ENCODE measurements around the gene GRM3. TPM values are rescaled to one million over a fixed set of nuclear protein-coding genes. Genes with fewer than 3 reads are reported as not detected.

Gene GRM3
- total and polyA plus RNA-seq, 4 donors, result 14.3 to 28.4 (median 24.7) TPM

DNA sequence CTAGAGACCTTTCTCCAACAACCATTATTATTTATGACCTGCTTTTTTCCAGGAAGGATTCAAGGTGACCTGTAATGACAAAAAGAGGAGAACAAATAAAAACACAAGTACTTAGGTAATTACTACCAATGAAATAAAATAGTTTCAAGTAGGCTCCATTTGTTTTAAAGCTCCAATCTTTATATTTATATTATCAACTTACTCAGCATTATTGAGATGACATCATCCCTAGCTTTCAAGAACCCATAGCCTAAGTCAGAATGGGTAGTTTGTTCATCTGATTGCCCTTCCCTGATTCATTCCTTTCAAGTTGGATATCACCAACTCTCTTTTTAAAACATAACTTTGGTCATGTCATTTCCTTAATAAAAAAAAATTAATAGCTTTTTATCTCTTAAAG is 131.5 kb downstream of the GRM3 start:
- no peak for DNase-seq (ENCODE audit: low read depth in 4 of 6, low spot score in 6 of 6)
- Histone ChIP-seq H3K27ac (ENCODE audit: low read depth, low read length) (no peak overlapping the region), H3K4me3 (ENCODE audit: low read depth, low read length) (no peak overlapping the region), H3K9me3 (ENCODE audit: control insufficient read depth, insufficient read depth, low read length) (no peaks in the 10 kb centered on the region), H3K27me3 (ENCODE audit: control insufficient read depth, insufficient read depth, low read length) (no peaks in the 10 kb centered on the region), H3K36me3 (ENCODE audit: control insufficient read depth, insufficient read depth, low read length) (no peaks in the 10 kb centered on the region), H3K4me1 (ENCODE audit: control insufficient read depth, insufficient read depth, low read length) (no peaks in the 10 kb centered on the region)

- Histone ChIP-seq H3K4me3 (ENCODE audit: low read depth, low read length) (no peak overlapping the region), H3K4me1 (ENCODE audit: control insufficient read depth, insufficient read depth, low read length) (no peaks in the 10 kb centered on the region), H3K36me3 (ENCODE audit: control insufficient read depth, insufficient read depth, low read length) (no peaks in the 10 kb centered on the region), H3K9me3 (ENCODE audit: control insufficient read depth, insufficient read depth, low read length) (no peaks in the 10 kb centered on the region), H3K27ac (ENCODE audit: low read depth, low read length) (no peak overlapping the region), H3K27me3 (ENCODE audit: control insufficient read depth, insufficient read depth, low read length) (no peaks in the 10 kb centered on the region)
- DNase-seq (ENCODE audit: low read depth in 4 of 6, low spot score in 6 of 6), result peak in 2 of 6 donors; percentile 33 to 43
- 40% methylated on average over 1 of the region's 1 CpG for WGBS (ENCODE audit: insufficient coverage)
Observed at GRCh38 chr7:86776136-86776535, 132.4 kb downstream of the GRM3 start.

- no peak overlapping the region for H3K4me3 ChIP-seq (ENCODE audit: low read depth, low read length)
- no peaks in the 10 kb centered on the region for H3K27me3 ChIP-seq (ENCODE audit: control insufficient read depth, insufficient read depth, low read length)
- no peaks in the 10 kb centered on the region for H3K4me1 ChIP-seq (ENCODE audit: control insufficient read depth, insufficient read depth, low read length)
- no peaks in the 10 kb centered on the region for H3K36me3 ChIP-seq (ENCODE audit: control insufficient read depth, insufficient read depth, low read length)
- H3K9me3 ChIP-seq (ENCODE audit: control insufficient read depth, insufficient read depth, low read length), result no peaks in the 10 kb centered on the region
- H3K27ac ChIP-seq (ENCODE audit: low read depth, low read length), result no peak overlapping the region
- DNase-seq (ENCODE audit: low read depth in 4 of 6, low spot score in 6 of 6), result no peak
Observed at GRCh38 chr7:86778271-86778670, 134.6 kb downstream of the GRM3 start.

- no peak overlapping the region for H3K27ac ChIP-seq (ENCODE audit: low read depth, low read length)
- peak in 1 of 6 donors; percentile 16 for DNase-seq (ENCODE audit: low read depth in 4 of 6, low spot score in 6 of 6)
- H3K4me3 ChIP-seq (ENCODE audit: low read depth, low read length), result no peak overlapping the region
- no peaks in the 10 kb centered on the region for H3K9me3 ChIP-seq (ENCODE audit: control insufficient read depth, insufficient read depth, low read length)
- H3K4me1 ChIP-seq (ENCODE audit: control insufficient read depth, insufficient read depth, low read length), result no peaks in the 10 kb centered on the region
- no peaks in the 10 kb centered on the region for H3K27me3 ChIP-seq (ENCODE audit: control insufficient read depth, insufficient read depth, low read length)
- WGBS (ENCODE audit: insufficient coverage), result no CpG with 5 or more reads among the region's 2 CpGs
- peaks cover 8% of the 10 kb centered on the region for H3K36me3 ChIP-seq (ENCODE audit: control insufficient read depth, insufficient read depth, low read length)
Observed at GRCh38 chr7:86784765-86785164, 141.1 kb downstream of the GRM3 start.

- Histone ChIP-seq H3K4me3 (ENCODE audit: low read depth, low read length) (no peak overlapping the region), H3K36me3 (ENCODE audit: control insufficient read depth, insufficient read depth, low read length) (peaks cover 8% of the 10 kb centered on the region), H3K27me3 (ENCODE audit: control insufficient read depth, insufficient read depth, low read length) (no peaks in the 10 kb centered on the region), H3K4me1 (ENCODE audit: control insufficient read depth, insufficient read depth, low read length) (no peaks in the 10 kb centered on the region), H3K27ac (ENCODE audit: low read depth, low read length) (no peak overlapping the region), H3K9me3 (ENCODE audit: control insufficient read depth, insufficient read depth, low read length) (no peaks in the 10 kb centered on the region)
- 80% methylated on average over 1 of the region's 3 CpGs for WGBS (ENCODE audit: insufficient coverage)
- no peak for DNase-seq (ENCODE audit: low read depth in 4 of 6, low spot score in 6 of 6)
Observed at GRCh38 chr7:86785641-86786040, 141.9 kb downstream of the GRM3 start.

DNA sequence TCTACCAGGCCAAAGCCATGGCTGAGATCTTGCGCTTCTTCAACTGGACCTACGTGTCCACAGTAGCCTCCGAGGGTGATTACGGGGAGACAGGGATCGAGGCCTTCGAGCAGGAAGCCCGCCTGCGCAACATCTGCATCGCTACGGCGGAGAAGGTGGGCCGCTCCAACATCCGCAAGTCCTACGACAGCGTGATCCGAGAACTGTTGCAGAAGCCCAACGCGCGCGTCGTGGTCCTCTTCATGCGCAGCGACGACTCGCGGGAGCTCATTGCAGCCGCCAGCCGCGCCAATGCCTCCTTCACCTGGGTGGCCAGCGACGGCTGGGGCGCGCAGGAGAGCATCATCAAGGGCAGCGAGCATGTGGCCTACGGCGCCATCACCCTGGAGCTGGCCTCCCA is 142.7 kb downstream of the GRM3 start:
- H3K27me3 ChIP-seq (ENCODE audit: control insufficient read depth, insufficient read depth, low read length), result no peaks in the 10 kb centered on the region
- 98% methylated on average over 36 of the region's 36 CpGs for WGBS (ENCODE audit: insufficient coverage)
- H3K4me3 ChIP-seq (ENCODE audit: low read depth, low read length), result no peak overlapping the region
- peaks cover 8% of the 10 kb centered on the region for H3K36me3 ChIP-seq (ENCODE audit: control insufficient read depth, insufficient read depth, low read length)
- H3K4me1 ChIP-seq (ENCODE audit: control insufficient read depth, insufficient read depth, low read length), result no peaks in the 10 kb centered on the region
- H3K9me3 ChIP-seq (ENCODE audit: control insufficient read depth, insufficient read depth, low read length), result no peaks in the 10 kb centered on the region
- no peak overlapping the region for H3K27ac ChIP-seq (ENCODE audit: low read depth, low read length)
- DNase-seq (ENCODE audit: low read depth in 4 of 6, low spot score in 6 of 6), result no peak

DNA sequence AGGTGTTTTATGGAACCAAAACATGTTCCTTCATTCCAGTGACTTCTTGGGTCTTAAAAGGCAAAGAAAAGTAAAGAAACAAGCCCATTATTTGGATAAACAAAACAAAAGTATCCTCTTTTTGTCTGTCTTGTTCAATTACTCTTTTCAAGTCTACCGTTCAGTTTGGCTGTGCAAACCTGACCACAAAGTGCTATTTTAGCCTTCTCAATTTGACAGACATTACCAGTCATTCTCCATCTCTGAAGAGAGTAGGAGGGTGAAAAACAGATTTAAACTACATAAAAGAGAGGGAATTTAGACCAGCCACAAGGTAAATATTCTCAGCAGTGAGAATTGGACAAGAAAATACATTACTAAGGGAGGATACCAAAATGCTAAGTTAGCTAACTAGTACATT is 145.2 kb downstream of the GRM3 start:
- Histone ChIP-seq H3K9me3 (ENCODE audit: control insufficient read depth, insufficient read depth, low read length) (no peaks in the 10 kb centered on the region), H3K36me3 (ENCODE audit: control insufficient read depth, insufficient read depth, low read length) (peaks cover 8% of the 10 kb centered on the region), H3K4me1 (ENCODE audit: control insufficient read depth, insufficient read depth, low read length) (no peaks in the 10 kb centered on the region), H3K27me3 (ENCODE audit: control insufficient read depth, insufficient read depth, low read length) (no peaks in the 10 kb centered on the region), H3K4me3 (ENCODE audit: low read depth, low read length) (no peak overlapping the region), H3K27ac (ENCODE audit: low read depth, low read length) (no peak overlapping the region)
- no peak for DNase-seq (ENCODE audit: low read depth in 4 of 6, low spot score in 6 of 6)
- WGBS (ENCODE audit: insufficient coverage), result no CpG with 5 or more reads among the region's 1 CpG

GRCh38 chr7:86790383-86790782 is 146.7 kb downstream of the GRM3 start:
- DNase-seq (ENCODE audit: low read depth in 4 of 6, low spot score in 6 of 6), result no peak
- Histone ChIP-seq H3K4me3 (ENCODE audit: low read depth, low read length) (no peak overlapping the region), H3K4me1 (ENCODE audit: control insufficient read depth, insufficient read depth, low read length) (no peaks in the 10 kb centered on the region), H3K27ac (ENCODE audit: low read depth, low read length) (no peak overlapping the region), H3K27me3 (ENCODE audit: control insufficient read depth, insufficient read depth, low read length) (no peaks in the 10 kb centered on the region), H3K9me3 (ENCODE audit: control insufficient read depth, insufficient read depth, low read length) (no peaks in the 10 kb centered on the region), H3K36me3 (ENCODE audit: control insufficient read depth, insufficient read depth, low read length) (peaks cover 8% of the 10 kb centered on the region)

GRCh38 chr7:86792260-86792659 is 148.6 kb downstream of the GRM3 start:
- Histone ChIP-seq H3K27ac (ENCODE audit: low read depth, low read length) (no peak overlapping the region), H3K27me3 (ENCODE audit: control insufficient read depth, insufficient read depth, low read length) (no peaks in the 10 kb centered on the region), H3K36me3 (ENCODE audit: control insufficient read depth, insufficient read depth, low read length) (no peaks in the 10 kb centered on the region), H3K9me3 (ENCODE audit: control insufficient read depth, insufficient read depth, low read length) (peaks cover 2% of the 10 kb centered on the region), H3K4me3 (ENCODE audit: low read depth, low read length) (no peak overlapping the region), H3K4me1 (ENCODE audit: control insufficient read depth, insufficient read depth, low read length) (no peaks in the 10 kb centered on the region)
- WGBS (ENCODE audit: insufficient coverage), result no CpG with 5 or more reads among the region's 2 CpGs
- no peak for DNase-seq (ENCODE audit: low read depth in 4 of 6, low spot score in 6 of 6)

DNA sequence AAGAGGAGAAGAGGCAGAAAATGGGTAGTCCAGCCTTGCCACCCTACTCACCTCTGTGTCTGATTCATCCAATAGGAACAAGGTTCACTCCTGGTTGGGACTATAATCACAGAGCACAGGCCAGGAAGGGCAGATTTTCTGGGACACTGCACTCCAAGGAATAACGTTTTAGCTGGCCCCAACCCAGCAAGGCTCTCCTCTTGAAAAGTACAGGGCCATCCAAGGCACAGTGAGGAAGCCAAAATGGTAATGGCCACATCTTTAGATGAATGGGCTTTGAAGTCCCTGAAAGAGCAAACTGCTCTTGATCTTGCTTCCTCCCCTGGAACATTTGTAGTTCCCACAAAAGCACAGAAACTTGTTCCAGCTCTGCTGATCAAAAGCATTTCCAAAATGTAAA is 149.4 kb downstream of the GRM3 start:
- peaks cover 2% of the 10 kb centered on the region for H3K9me3 ChIP-seq (ENCODE audit: control insufficient read depth, insufficient read depth, low read length)
- H3K27ac ChIP-seq (ENCODE audit: low read depth, low read length), result no peak overlapping the region
- H3K27me3 ChIP-seq (ENCODE audit: control insufficient read depth, insufficient read depth, low read length), result no peaks in the 10 kb centered on the region
- DNase-seq (ENCODE audit: low read depth in 4 of 6, low spot score in 6 of 6), result peak in 2 of 6 donors; percentile 55 to 65
- no peaks in the 10 kb centered on the region for H3K36me3 ChIP-seq (ENCODE audit: control insufficient read depth, insufficient read depth, low read length)
- WGBS (ENCODE audit: insufficient coverage), result 25% methylated on average over 1 of the region's 1 CpG
- H3K4me1 ChIP-seq (ENCODE audit: control insufficient read depth, insufficient read depth, low read length), result no peaks in the 10 kb centered on the region
- no peak overlapping the region for H3K4me3 ChIP-seq (ENCODE audit: low read depth, low read length)
